NCI-H2196 treated with DMSO at 0.1 percent for 48 hours (cell line): ENCODE results near the gene KIF14.

Experiments
- DNase-seq: peaks from one replicate; lab custom pipeline; 2025; ENCODE audit not compliant: unreplicated experiment; lab: John Stamatoyannopoulos, UW

The KIF14 gene

GRCh38 chr1:200620273-200621131 lies at the start of gene KIF14:
Gene KIF14, minus strand, starts transcription at chr1:200620751. Its CDS starts 2,028 bp downstream, at chr1:200618723.
- peak; percentile 80 for DNase-seq

- peak; percentile 90 for DNase-seq
Measured at GRCh38 chr1:200669314-200670241, 49.0 kb upstream of the KIF14 start, which contains the start of gene DDX59. Gene DDX59, minus strand, starts transcription at chr1:200669907. Its CDS starts 3,167 bp downstream, at chr1:200666740.

- no peak for DNase-seq
Measured at GRCh38 chr1:200668514-200669313, 48.2 kb upstream of the KIF14 start.

- no peak for DNase-seq
Measured at GRCh38 chr1:200666309-200666708, 45.8 kb upstream of the KIF14 start.

GRCh38 chr1:200665861-200666260 lies 45.3 kb upstream of the KIF14 start:
- no peak for DNase-seq

GRCh38 chr1:200660719-200661118 lies 40.2 kb upstream of the KIF14 start:
- no peak for DNase-seq

- no peak for DNase-seq
Measured at GRCh38 chr1:200659269-200659668, 38.7 kb upstream of the KIF14 start.

GRCh38 chr1:200658037-200658818 lies 37.7 kb upstream of the KIF14 start:
- DNase-seq = no peak

GRCh38 chr1:200654660-200655059 lies 34.1 kb upstream of the KIF14 start:
- no peak for DNase-seq

GRCh38 chr1:200653022-200653462 lies 32.5 kb upstream of the KIF14 start:
- no peak for DNase-seq

- DNase-seq = no peak
Measured at GRCh38 chr1:200652378-200652777, 31.8 kb upstream of the KIF14 start.

- no peak for DNase-seq
Measured at GRCh38 chr1:200646515-200646914, 26.0 kb upstream of the KIF14 start.

GRCh38 chr1:200644021-200644420 lies 23.5 kb upstream of the KIF14 start:
- no peak for DNase-seq

- DNase-seq = no peak
Measured at GRCh38 chr1:200642481-200642880, 21.9 kb upstream of the KIF14 start.

- DNase-seq = no peak
Measured at GRCh38 chr1:200640963-200641401, 20.4 kb upstream of the KIF14 start.

GRCh38 chr1:200640373-200640962 lies 19.9 kb upstream of the KIF14 start:
- DNase-seq = no peak

- DNase-seq = no peak
Measured at GRCh38 chr1:200638073-200638472, 17.5 kb upstream of the KIF14 start.

GRCh38 chr1:200636681-200637080 lies 16.1 kb upstream of the KIF14 start:
- DNase-seq = no peak

GRCh38 chr1:200634261-200635122 lies 13.9 kb upstream of the KIF14 start:
- no peak for DNase-seq
